HG03025 (cell line): ENCODE data around the gene TEDC1.

Experiments used
- ATAC-seq: cut with Tn5 transposase; IDR thresholded peaks from one replicate; pipeline ENCODE4 v1.9.1; 2021; ENCODE audit warnings: mild to moderate bottlenecking, moderate library complexity; ENCODE audit not compliant: unreplicated experiment, low FRiP score

TEDC1 gene

DNA sequence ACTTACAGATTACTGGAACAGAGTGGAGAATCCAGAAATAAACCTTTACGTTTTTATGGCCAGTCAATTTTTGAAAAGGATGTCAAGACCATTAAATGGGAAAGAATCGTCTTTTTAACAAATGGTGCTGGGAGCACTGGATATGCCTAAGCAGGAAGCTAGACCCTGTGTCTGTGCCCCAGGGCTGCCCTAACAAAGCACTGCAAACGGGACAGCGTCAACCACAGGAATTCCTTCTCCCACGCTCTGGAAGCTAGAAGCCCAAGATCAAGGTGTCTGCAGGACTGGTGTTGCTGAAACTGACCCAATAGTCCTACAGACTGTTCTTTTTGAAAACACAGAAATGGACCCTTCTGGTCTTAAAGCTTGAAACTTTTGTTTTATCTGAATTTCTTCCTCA lies 26.1 kb downstream of the TEDC1 start:
- ATAC-seq = no peak

DNA sequence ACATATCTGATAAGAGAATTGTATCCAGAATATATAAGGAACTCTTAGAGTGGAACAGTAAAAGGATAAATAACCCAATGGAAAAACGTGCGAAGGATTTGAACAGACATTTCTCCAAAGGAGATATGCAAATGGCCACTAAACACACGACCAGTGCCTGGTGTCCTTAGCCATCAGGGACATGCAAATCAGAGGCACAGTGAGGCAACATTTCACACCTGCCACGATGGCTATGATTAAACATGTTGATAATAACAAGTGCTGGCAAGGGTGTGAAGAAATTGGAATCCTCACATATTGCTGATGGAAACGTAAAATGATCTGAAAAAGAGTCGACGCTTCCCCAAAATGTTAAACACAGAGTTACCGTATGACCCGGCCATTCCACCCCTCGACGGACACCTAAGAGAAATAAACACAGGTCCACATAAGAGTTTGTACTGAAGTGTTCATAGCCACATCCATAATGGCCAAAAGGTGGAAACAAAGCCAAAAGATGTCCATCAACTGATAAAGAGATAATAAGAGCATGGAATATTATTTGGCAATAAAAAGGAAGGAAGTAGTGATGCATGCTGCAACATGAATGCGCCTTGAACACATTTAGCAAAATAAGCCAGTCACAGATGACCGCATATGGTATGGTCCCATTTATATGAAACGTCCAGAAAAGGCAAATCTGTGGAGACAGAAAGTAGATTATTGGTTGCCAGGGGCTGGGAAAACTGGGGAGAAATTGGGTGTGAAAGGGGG lies 29.1 kb downstream of the TEDC1 start:
- no peak for ATAC-seq

DNA sequence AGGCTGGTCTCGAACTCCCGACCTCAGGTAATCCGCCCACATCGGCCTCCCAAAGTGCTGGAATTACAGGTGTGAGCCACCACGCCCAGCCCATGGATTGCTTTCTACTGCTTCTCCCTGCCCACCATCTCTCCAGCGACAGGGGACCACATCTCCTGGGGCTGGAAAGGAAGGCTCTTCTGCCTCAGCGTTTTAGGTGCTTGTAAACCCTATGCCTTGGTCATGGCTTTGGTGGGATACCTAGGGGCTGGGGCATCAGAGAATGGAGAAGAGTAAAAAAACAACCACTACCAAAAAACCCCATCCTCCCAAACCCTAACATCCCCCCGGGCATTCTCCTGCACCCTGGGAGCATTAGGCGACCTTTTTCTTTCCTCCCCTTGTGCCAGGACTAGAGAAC lies 34.3 kb downstream of the TEDC1 start:
- ATAC-seq = no peak

DNA sequence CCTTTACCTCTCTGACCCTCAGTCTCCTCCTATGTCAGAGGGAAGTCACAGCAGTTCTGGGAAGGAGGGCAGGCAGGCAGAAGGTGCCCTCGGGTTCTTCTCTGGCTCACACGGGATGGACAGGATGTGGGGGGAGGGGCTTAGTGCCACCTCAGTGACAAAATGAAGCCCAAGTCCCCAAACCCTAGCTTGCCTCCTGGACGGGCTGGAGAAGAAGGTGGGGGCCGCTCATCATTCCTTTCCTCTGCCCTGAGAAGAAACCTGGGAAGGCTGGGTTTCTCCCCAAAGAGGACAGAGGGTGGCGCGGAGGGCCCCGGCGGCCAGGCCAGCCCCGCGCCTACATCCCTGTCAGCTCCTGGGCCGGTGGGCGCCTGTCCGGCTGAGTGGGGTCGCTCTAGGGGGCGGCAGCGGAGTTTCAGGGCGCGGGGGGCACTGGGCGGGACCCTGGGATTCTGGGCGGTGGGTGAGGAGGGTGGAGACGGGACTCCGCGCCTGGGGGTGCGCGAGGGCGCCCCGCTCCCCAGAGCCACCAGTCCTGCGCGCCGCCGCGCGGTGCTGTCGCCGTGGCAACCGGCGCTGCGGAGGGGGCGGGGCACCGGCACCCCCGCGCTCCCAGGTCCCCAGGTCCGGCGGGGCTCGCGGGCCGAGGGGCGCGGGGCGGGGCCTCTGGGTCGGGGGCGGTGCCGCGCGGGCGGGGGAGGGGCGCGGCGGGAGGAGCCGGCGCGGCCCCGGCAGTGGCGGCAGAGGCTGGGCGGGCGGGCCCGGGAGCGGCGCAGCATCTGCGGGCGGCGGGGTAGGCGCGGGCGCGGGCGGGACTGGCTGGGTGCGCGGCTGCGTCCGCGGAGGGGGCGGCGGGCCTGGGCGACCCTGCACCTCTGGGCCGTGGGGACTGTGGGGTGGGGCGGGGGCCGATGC lies 35.1 kb downstream of the TEDC1 start, which contains the start of gene TMEM121:
Gene TMEM121, plus strand, starts transcription at position 723 of the 915 bp plus-strand sequence. CDS start 2,252 bp downstream, outside the sequence.
- ATAC-seq = no peak

DNA sequence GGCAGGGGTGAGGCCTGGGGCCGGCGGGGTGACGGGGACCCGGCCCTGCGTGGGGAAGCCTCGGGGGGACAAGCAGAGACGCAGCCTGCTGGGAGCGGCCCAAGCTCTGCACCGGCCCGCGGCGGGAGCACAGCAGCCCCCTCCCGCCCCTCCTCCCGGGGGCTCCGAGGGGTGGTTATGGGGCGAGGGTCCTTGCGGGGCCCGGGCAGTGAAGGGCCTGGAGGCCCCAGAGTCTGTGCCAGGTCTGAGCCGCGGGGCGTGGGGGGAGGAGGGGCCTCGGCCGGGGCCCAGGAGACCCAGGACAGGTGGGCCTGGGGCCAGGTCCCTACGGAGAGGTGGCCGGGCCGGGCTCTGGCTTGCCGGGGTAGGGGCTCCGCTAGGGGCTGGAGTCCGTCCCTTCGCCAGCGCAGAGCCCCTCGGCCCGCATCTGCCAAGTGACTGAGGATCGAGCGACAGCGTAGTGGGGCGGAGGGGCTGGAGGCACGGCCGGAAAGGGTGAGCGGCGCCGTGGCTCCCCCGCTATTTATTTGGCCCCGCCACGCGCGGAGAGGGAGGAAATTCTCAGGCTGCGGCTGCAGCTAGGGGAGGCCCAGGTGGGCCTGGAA lies 35.8 kb downstream of the TEDC1 start:
- ATAC-seq = no peak

DNA sequence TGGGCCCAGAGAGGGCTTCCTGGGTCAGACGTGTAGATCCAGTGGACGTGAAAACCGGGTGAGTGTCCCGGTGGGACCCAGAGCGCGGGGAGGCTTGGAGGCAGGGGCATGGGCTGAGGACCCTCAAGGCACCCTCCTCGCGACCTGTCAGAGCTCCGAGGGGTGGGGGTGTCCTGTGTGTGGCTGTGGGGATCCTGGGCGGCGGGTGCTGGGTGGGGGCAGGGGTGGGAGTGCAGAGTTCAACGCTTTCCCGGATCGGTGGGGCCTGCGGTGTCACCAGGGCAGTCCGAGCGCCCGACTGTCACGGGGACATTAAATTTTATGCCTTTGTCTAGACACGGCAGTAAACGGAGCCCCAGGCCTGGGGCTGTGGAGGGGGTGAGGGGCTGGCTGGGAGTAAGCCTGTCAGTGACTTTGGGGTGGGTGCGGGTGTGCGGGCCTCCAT lies 36.4 kb downstream of the TEDC1 start:
- no peak for ATAC-seq

DNA sequence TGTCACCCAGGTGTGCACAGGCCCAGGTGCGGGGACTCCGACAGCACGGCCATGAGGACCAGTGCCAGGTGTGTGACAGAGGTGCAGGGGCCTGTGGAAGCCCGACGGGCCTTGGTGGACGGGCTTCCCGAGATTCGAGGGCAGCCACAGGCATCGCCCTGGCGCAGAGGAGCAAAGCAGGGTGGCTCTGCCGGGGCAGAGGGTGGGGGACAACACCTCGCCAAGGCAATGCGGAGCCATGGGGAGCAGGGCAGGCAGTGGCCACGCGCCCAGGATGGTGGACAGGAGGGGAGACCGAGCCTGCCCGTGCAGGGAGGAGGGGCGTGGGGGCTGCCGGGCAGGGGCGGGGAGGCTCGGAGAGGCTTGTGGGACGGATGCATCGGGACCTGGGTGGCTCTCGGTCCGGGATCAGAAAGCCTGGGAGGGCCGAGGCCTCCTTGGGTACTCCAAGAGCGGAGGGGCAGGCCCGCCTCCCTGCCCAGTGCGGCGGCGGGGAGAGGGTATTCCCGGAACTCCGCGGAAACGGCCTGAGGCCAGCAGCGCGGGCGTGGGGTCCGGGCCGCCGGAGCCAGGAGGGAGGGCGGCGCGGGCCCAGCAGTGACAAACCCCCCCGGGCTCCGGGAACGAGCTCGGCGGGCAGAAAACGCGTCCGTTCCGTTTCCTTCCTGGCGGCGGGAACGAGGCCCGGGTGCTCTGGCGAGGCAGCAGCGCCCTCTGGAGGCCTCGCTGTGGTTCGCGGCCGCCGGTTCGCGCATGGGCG lies 37.0 kb downstream of the TEDC1 start:
- ATAC-seq = no peak

DNA sequence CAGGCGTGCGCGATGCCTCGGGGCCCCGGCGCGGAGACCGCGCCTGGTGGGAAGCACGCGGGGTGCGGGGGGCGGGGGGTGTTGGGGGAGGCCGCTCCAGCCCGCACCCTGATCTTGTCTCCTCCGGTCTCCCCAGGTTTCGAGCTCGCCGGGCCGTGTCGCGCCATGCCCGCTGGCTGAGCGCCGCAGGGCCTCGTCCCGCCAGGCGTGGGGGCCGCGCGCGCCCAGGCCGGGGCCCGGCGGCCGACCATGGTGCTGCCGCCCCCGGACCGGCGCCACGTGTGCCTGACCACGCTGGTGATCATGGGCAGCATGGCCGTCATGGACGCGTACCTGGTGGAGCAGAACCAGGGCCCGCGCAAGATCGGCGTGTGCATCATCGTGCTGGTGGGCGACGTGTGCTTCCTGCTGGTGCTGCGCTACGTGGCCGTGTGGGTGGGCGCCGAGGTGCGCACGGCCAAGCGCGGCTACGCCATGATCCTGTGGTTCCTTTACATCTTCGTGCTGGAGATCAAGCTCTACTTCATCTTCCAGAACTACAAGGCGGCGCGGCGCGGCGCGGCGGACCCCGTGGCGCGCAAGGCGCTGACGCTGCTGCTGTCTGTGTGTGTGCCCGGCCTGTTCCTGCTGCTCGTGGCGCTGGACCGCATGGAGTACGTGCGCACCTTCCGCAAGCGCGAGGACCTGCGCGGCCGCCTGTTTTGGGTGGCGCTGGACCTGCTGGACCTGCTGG lies 37.7 kb downstream of the TEDC1 start:
- ATAC-seq = no peak

DNA sequence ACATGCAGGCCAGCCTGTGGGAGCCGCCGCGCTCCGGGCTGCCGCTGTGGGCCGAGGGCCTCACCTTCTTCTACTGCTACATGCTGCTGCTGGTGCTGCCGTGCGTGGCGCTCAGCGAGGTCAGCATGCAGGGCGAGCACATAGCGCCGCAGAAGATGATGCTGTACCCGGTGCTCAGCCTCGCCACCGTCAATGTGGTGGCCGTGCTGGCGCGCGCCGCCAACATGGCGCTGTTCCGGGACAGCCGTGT lies 38.2 kb downstream of the TEDC1 start:
- no peak for ATAC-seq

DNA sequence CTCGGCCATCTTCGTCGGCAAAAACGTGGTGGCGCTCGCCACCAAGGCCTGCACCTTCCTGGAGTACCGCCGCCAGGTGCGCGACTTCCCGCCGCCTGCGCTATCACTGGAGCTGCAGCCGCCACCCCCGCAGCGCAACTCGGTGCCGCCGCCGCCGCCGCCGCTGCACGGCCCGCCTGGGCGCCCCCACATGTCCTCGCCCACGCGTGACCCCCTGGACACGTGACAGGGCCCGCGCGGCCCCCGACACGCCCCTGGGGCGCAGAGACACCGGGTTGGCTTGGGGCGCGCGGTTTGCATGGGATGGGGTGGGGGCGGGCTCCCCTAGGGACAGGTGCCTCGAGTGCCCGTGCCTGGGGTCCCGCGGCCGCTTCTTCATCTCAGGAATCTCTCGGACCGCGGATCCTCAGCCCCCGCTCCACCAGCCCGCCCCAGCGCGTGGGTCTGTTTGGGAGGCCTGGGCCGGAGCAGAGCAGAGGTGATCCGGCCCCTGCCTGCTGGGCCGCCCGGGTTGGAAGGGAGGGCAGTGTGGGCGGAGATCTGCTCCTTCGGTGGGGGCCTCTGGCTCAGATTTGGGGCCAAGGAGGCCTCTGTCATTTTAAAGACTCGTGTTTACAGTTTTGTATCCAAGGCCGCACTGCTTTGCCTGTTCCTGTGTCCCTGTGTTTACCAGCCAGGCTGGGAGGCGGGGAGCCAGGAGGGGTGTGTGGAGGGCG lies 38.7 kb downstream of the TEDC1 start:
- ATAC-seq = no peak

DNA sequence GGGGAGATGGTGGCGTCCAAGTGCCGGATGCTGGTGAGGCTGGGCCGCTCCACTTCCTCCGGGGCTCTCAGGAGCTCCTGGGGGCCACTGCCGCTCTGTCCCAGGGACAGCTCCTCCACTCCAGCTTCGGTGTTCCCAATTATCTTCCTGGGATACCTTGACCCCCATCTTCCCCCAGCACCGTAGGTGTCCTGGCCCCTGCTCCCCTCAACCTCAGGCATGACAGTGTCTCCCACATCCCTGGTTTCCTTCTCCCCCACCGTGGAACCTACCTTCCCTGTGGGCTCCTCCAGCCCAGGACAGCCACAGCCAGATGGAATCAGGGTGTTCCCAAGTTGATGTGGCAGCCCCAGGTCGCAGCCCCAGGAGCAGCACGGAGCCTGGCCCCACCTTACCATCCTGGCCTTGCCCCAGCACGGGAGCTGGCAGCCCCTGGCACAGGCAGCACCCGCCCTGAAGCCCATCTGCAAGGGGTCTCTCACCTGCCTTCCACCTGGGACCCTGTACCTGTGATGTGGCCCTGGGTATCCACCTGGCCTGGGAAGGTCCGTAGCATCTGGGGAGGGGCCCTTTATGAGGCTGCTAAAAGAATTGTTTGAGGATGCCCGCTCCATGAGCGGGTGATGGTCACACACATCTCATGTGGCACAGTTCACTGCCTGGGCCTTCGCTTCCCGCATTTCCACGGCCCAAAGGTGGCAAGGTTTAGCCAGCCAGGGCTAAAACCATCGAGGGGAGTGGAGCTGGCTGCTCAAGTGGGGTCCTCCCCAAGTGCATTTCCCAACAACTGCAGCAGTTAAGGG lies 39.4 kb downstream of the TEDC1 start:
- no peak for ATAC-seq

DNA sequence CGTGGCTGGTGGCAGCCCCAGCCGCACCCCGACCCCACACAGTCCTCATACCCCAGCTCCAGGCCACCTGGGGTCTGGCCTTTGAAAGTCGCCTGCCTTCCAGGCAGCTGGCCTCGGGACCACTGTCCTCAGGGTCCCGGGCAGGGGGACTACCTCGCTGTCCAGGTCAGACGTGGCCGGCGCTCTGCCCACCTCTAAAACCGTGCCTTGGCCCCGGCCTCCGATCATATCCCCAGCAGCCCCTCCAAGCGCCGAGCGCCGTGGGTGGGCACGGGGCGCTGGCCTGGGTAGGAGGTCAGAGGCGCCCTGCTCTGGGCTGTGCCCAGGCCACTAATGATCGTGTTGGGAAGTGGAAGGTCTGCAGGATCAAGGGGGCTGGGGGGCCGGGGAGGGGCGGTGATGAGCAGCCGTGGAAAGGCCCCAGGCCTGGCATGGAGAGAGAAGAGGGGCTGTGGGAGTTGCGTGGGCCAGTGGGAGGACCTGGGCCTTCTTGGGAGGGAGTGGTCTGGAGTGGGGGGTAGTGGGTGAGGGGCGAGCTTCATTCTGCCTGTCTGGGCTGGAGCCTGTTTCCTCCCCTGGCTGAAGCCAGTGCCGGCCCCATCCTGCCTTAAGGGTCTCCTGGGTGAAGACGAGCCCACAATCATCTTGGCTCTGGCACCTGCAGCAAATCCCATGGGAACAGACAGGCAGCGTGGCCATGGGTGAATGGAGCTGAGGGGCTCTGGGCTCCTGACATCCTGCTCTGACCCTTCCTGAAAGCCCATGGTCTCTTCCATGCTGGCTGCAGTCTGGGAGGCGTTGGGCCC lies 40.2 kb downstream of the TEDC1 start:
- ATAC-seq = no peak

DNA sequence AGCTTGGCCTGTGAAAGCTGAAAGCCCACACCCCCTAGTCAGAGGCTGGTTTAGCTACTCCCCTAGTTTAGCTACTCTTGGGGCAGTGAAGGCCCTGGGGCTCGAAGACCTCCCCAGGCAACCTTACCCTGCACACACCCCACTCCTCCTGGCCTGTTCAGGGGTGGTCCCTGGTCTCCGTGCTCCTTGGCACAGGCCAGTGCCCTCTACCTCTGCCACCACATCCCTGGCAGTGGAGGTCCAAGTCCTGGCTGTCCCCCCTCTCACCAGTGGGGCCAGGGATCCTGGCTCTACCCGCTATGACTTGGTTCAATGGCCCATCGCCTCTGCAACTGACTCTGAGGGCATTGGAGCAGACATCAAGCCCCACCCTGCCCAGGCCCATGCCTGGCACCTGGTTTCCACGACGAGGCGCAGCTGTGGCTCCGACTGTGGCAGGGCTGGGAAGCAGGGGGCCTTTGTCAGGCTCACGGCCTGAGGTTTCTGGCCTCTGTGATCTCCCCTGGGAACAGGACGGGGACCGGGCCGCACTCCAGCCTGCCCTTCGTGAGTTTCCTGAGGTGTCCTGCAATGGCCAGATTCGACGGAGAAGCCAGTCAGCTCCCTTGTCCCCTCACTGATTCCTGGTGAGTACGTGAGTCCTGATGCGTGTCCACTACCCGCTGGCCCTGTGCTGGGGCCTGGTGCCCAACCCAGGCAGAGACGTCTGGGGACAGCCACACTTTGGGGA lies 41.0 kb downstream of the TEDC1 start:
- ATAC-seq = no peak

DNA sequence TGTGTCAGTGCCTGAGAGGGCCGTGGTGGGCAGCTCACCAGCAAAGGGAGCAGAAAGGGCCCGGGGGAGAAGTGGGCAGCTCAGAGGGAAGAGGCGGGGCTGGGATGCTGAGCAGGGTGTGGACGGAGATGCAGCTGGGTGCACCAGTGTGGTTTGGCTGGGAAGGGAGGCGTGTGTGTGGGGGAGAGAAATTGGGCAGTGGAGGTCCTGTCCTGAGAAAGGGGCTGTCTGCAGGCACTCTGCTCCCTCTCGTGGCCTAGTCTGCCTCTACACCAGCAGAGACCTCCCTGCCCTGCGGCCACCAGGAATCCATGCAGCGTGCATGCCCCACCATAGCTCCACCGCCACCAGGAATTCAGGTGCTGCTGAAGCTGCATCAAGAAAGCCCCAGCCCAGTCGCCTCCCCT lies 41.7 kb downstream of the TEDC1 start:
- no peak for ATAC-seq

DNA sequence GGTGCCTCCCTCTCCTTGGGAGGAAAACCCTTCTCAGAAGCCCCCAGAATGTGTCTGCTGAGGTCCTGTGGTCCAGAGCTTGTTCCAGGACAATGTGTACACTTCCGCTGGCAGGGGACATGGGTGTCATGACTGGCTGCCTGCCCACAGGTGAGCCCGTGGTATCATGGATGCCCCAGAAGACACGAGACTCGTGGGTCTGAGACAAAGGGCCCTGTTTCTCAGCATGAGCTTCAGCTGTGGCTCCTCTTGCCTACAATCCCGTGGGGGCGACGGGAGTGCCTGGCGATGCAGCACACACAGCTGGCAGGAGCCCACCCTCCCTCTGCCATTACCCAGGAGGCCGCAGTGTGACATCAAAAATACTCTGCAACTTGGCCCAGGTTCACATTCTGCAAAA lies 42.3 kb downstream of the TEDC1 start:
- no peak for ATAC-seq

DNA sequence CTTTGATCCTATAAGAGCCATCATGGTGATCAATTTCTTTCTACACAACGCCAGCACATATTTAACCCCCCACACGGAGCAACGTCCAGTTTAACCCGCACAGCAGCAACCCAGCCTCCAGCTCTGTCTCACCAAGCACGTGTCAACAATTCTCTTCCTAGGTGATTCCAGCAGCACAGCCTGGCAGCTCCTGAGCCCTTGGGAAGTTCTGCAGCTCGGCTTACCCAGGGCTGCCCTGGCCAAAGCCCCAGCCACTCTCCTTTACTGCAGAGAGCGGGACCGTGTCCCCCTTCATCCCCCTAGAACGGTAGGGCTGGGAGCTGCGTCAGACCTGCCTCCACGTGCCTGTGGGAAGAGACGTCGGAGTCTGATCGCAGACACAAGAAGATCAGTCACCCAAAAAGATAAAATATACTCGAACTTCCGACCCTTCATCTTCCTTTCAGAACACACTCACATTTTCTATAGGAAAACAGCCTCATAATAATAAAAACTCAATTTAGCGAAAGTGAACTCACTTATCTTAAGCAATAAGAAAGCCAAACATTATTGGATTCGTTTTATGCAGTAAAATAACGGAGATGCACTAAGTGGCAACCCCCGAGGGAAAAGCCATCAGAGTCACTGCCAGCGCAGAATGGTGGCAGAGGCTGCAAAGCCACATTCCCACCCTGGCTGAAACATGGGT lies 42.9 kb downstream of the TEDC1 start:
- ATAC-seq = no peak

DNA sequence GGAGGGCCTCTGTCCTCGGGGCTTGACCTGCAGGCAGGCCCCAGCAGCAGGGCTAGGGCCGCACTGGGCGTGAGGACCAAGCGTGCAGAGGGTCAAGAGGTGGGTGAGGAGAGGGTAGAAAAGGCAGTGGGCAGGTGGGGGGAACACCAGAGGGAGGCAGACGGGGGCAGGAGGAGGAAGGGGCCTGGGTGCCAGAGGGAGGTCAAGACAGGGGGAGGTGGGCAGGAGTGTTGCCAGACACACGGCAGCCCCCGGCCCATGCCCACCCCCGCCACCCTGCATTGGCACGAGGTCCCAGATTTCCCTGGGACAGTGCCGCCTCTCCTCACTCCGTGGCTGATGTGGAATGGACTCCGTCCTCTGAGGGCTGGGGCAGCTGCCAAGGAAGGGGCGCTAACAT lies 43.5 kb downstream of the TEDC1 start:
- no peak for ATAC-seq
